SK-N-SH (cell line): ENCODE data around the gene DIO3. TPM values are rescaled to one million over a fixed set of nuclear protein-coding genes. Genes with fewer than 3 reads are reported as not detected.
"Not testable (repeated sequence)": the region's sequence is repeated elsewhere in the genome, so short reads cannot be mapped to it uniquely, and the experiment has no call there.

Experiments used
- CTCF ChIA-PET: fragments of 300-600, 350-600 bp; formaldehyde crosslinking; extraction: SDS; loops from one replicate; lab custom pipeline; 2021; lab: Yijun Ruan, JAX
- POLR2A ChIA-PET: fragments of 350-600 bp; sonication (Branson Sonifier 250); formaldehyde crosslinking; extraction: SDS; loops from one replicate; lab custom pipeline; 2020; ENCODE audit warnings: antibody characterized with exemption, inconsistent platforms; lab: Yijun Ruan, JAX
- DNase-seq: peaks from one replicate; pipeline ENCODE4 v3.0.0; 2012
- H2AFZ ChIP-seq: fragments of 200-600 bp; sonication (generic); 2 replicates; pipeline ENCODE4 v1.8.1; 2016; ENCODE audit warnings: antibody characterized with exemption, mild to moderate bottlenecking, low read depth
- H3F3A ChIP-seq: fragments of 200-600 bp; sonication (generic); replicated peaks from 2 replicates; pipeline ENCODE3; 2016; ENCODE audit warnings: antibody characterized with exemption, mild to moderate bottlenecking; ENCODE audit not compliant: insufficient read depth
- H3K27ac ChIP-seq, 2 experiments: fragments of 200-500 bp in 1 of 2; fragments of 200-600 bp in 1 of 2; sonication (Bioruptor generic) in 1 of 2; sonication (generic), shearing (Covaris generic) in 1 of 2; 2 replicates each; pipeline versions ENCODE4 v1.5.1 to v1.6.1; 2014 to 2016; ENCODE audit warnings: low read depth in 2 of 2, inconsistent platforms in 1 of 2, low read length in 1 of 2, mild to moderate bottlenecking in 1 of 2, mixed read lengths in 1 of 2
- H3K27me3 ChIP-seq: fragments of 200-600 bp; sonication (generic), shearing (Covaris generic); 2 replicates; pipeline ENCODE4 v1.6.1; 2016; ENCODE audit warnings: mixed run types; ENCODE audit not compliant: insufficient read depth
- H3K36me3 ChIP-seq, 2 experiments: fragments of 200-500 bp in 1 of 2; fragments of 200-600 bp in 1 of 2; sonication (Bioruptor generic) in 1 of 2; sonication (generic) in 1 of 2; replicated peaks in 1 of 2; 2 replicates each; pipeline versions ENCODE3 to v1.5.1; 2014 to 2016; ENCODE audit warnings: low read length in 1 of 2, mild to moderate bottlenecking in 1 of 2; ENCODE audit not compliant: insufficient read depth in 2 of 2, control insufficient read depth in 1 of 2
- H3K4me1 ChIP-seq, 2 experiments: fragments of 200-500 bp in 1 of 2; fragments of 200-600 bp in 1 of 2; sonication (Bioruptor generic) in 1 of 2; sonication (generic), shearing (Covaris generic) in 1 of 2; 2 replicates each; pipeline versions ENCODE4 v1.5.1 to v1.6.1; 2014 to 2016; ENCODE audit warnings: low read depth in 1 of 2, low read length in 1 of 2, mixed run types in 1 of 2; ENCODE audit not compliant: insufficient read depth in 2 of 2, control insufficient read depth in 1 of 2
- H3K4me2 ChIP-seq: fragments of 200-600 bp; sonication (generic), shearing (Covaris generic); 2 replicates; pipeline ENCODE4 v1.6.1; 2017; ENCODE audit warnings: mixed run types
- H3K4me3 ChIP-seq, 2 experiments: fragments of 200-500 bp in 1 of 2; fragments of 200-600 bp in 1 of 2; sonication (Bioruptor generic) in 1 of 2; sonication (generic), shearing (Covaris generic) in 1 of 2; 2 replicates each; pipeline versions ENCODE4 v1.5.1 to v1.8.1; 2014 to 2016; ENCODE audit warnings: low read depth in 2 of 2, inconsistent platforms in 1 of 2, low read length in 1 of 2, mild to moderate bottlenecking in 1 of 2, mixed read lengths in 1 of 2, moderate library complexity in 1 of 2
- H3K79me2 ChIP-seq: fragments of 200-600 bp; sonication (generic); 2 replicates; pipeline ENCODE4 v1.8.1; 2017; ENCODE audit warnings: mild to moderate bottlenecking; ENCODE audit not compliant: insufficient read depth
- H3K9ac ChIP-seq: fragments of 200-600 bp; sonication (generic); 2 replicates; pipeline ENCODE4 v1.6.1; 2017; ENCODE audit warnings: mixed run types
- H3K9me2 ChIP-seq: fragments of 200-600 bp; sonication (generic); 2 replicates; pipeline ENCODE4 v1.6.1; 2017; ENCODE audit warnings: mixed run types
- H3K9me3 ChIP-seq: fragments of 200-600 bp; sonication (generic); 2 replicates; pipeline ENCODE4 v1.6.1; 2017; ENCODE audit warnings: mixed run types, mild to moderate bottlenecking, moderate library complexity
- H4K20me1 ChIP-seq: fragments of 200-600 bp; sonication (generic); 2 replicates; pipeline ENCODE4 v1.6.1; 2017; ENCODE audit warnings: mild to moderate bottlenecking, mixed run types; ENCODE audit not compliant: insufficient read depth
- EZH2phosphoT487 ChIP-seq: fragments of 200-600 bp; sonication (generic); IDR thresholded peaks from 2 replicates; pipeline ENCODE4 v1.6.1; 2017; ENCODE audit warnings: low read depth, mixed run types, mild to moderate bottlenecking, antibody characterized with exemption, moderate library complexity, borderline replicate concordance
- FOXJ3 ChIP-seq: sonication (generic); formaldehyde crosslinking; IDR thresholded peaks from 2 replicates; pipeline ENCODE4 v1.5.1; 2020; ENCODE audit warnings: mild to moderate bottlenecking, missing genetic modification reagents
- GABPA ChIP-seq: IDR thresholded peaks from 2 replicates; pipeline ENCODE4 v1.4.0; 2012; ENCODE audit warnings: low read depth, mild to moderate bottlenecking
- GATA2 ChIP-seq: sonication (generic); formaldehyde crosslinking; IDR thresholded peaks from 2 replicates; pipeline ENCODE4 v1.5.0; 2020; ENCODE audit warnings: mild to moderate bottlenecking, missing genetic modification reagents
- MEF2A ChIP-seq: IDR thresholded peaks from 2 replicates; pipeline ENCODE4 v1.4.0; 2012; ENCODE audit warnings: low read depth, borderline replicate concordance
- NFIC ChIP-seq: IDR thresholded peaks from 2 replicates; pipeline ENCODE4 v1.4.0; 2012; ENCODE audit warnings: borderline replicate concordance
- POLR2AphosphoS5 ChIP-seq: IDR thresholded peaks from 2 replicates; pipeline ENCODE4 v1.6.1; 2012; ENCODE audit warnings: low read depth, low read length
- RAD21 ChIP-seq: IDR thresholded peaks from 2 replicates; pipeline ENCODE4 v1.6.1; 2012; ENCODE audit warnings: mild to moderate bottlenecking, low read length
- RFX5 ChIP-seq: IDR thresholded peaks from 2 replicates; pipeline ENCODE4 v1.6.1; 2012; ENCODE audit warnings: mild to moderate bottlenecking, improper control_type of control experiment, low read length
- SIN3A ChIP-seq: IDR thresholded peaks from 2 replicates; pipeline ENCODE4 v1.6.1; 2012; ENCODE audit warnings: low read depth, mild to moderate bottlenecking, low read length, moderate library complexity, borderline replicate concordance
- TAF1 ChIP-seq: IDR thresholded peaks from 2 replicates; pipeline ENCODE4 v1.6.1; 2012; ENCODE audit warnings: low read depth, mild to moderate bottlenecking, low read length, moderate library complexity, borderline replicate concordance
- TCF12 ChIP-seq: IDR thresholded peaks from 2 replicates; pipeline ENCODE4 v1.4.0; 2012
- TEAD4 ChIP-seq: IDR thresholded peaks from 2 replicates; pipeline ENCODE4 v1.4.0; 2012; ENCODE audit warnings: mild to moderate bottlenecking, borderline replicate concordance; ENCODE audit not compliant: insufficient read depth
- YY1 ChIP-seq: IDR thresholded peaks from 2 replicates; pipeline ENCODE4 v1.4.0; 2012; ENCODE audit warnings: low read depth, mild to moderate bottlenecking
- WGBS: methylation state at CpG from one replicate; pipeline ENCODE4 v1.1.6; 2017; ENCODE audit warnings: low lambda C conversion rate; 5-methylcytosine and 5-hydroxymethylcytosine counted together
- polyA plus RNA-seq, 3 experiments: library from polyadenylated mRNA; depleted of rRNA; stranded (reverse); fragments of >200 nt; gene quantifications; 2 replicates each; pipeline ENCODE4 v1.2.3, GENCODE V29; 2012
- TF ChIP-seq, protein P1 (sequence below): fragments of 150-350 bp; IDR thresholded peaks from 2 replicates; pipeline ENCODE4 v1.6.1; 2017; ENCODE audit warnings: antibody characterized with exemption, low read length, low read depth, borderline replicate concordance
- TF ChIP-seq, protein P2 (sequence below): IDR thresholded peaks from 2 replicates; pipeline ENCODE4 v1.4.0; 2012; ENCODE audit warnings: low read depth, borderline replicate concordance
- TF ChIP-seq, protein P3 (sequence below): IDR thresholded peaks from 2 replicates; pipeline ENCODE4; 2012
- TF ChIP-seq, protein P4 (sequence below): IDR thresholded peaks from 2 replicates; pipeline ENCODE4 v1.4.0; 2012; ENCODE audit warnings: low read depth

DIO3 gene
- polyA plus RNA-seq, 1 of the 3 experiments (the other 2 are of a cell fraction) = not detected

DNA sequence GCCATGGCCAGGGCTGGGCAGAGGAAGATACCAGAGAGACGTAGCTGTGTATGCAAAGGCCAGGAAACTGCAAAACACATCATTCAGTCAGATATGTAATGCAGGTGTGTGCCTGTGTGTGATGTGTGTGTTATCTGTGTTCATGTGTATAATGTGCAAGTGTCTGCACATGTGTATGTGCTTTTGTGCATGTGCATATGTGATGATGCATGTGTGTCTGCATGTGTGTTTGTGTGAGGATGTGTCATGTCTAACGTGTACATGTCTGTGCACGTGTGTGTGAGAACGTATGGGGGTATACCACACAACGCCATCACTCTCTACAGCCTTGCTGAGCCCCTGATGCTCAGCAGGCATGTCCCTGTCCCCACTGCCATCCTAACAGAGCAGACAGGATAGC, 9.7 kb downstream of the DIO3 start:
- Histone ChIP-seq H4K20me1 (no peaks in the 10 kb centered on the region), H3K4me2 (no peak overlapping the region), H3K27me3 (no peaks in the 10 kb centered on the region), H3K4me3 (no peak overlapping the region), H3K9me3 (no peaks in the 10 kb centered on the region), H3F3A (no peaks in the 10 kb centered on the region), H3K4me1 (no peaks in the 10 kb centered on the region), H3K9me2 (no peaks in the 10 kb centered on the region), H2AFZ (no peak overlapping the region), H3K79me2 (no peaks in the 10 kb centered on the region), H3K27ac (no peak overlapping the region), H3K36me3 (no peaks in the 10 kb centered on the region), H3K9ac (no peak overlapping the region)
- TF ChIP-seq, protein P1, sequence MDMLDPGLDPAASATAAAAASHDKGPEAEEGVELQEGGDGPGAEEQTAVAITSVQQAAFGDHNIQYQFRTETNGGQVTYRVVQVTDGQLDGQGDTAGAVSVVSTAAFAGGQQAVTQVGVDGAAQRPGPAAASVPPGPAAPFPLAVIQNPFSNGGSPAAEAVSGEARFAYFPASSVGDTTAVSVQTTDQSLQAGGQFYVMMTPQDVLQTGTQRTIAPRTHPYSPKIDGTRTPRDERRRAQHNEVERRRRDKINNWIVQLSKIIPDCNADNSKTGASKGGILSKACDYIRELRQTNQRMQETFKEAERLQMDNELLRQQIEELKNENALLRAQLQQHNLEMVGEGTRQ = no peak
- no peak for TF ChIP-seq RAD21
- no peak for TF ChIP-seq GABPA
- TF ChIP-seq TCF12 = no peak
- TF ChIP-seq FOXJ3 (CRISPR knock-in tag) = no peak
- TF ChIP-seq SIN3A = no peak
- no peak for TF ChIP-seq GATA2
- 43% methylated on average over 3 of the region's 5 CpGs for WGBS
- ChIA-PET POLR2A (no interaction called here), CTCF (interaction anchor here (0.6 to 1.5 kb wide), 3 partner anchors 9 to 13 kb away, joined by 3 to 4 read pairs (median 3); no protein-coding TSS in a partner anchor)
- no peak for DNase-seq

DNA sequence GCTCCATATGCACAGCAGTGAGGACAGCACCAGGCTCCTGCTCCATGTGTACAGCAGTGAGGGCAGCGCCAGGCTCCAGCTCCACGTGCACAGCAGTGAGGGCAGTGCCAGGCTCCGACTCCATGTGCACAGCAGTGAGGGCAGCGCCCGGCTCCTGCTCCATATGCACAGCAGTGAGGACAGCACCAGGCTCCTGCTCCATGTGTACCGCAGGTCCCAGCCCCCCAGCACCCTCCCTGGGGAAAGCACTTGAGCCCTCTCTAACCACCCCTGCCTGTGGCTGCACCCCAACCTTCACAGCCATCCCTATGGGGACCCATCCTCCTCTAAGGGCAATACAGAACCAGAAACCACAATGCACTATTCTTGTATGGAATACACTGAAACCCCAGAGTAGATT, 11.2 kb downstream of the DIO3 start:
- H3K9me2 ChIP-seq, H4K20me1 ChIP-seq, H3K4me3 ChIP-seq, H2AFZ ChIP-seq, H3K9me3 ChIP-seq, H3K4me2 ChIP-seq, CTCF ChIA-PET, H3K27ac ChIP-seq, DNase-seq, H3F3A ChIP-seq, POLR2A ChIA-PET, H3K36me3 ChIP-seq, H3K79me2 ChIP-seq, H3K4me1 ChIP-seq, H3K9ac ChIP-seq, H3K27me3 ChIP-seq: not testable (repeated sequence)
- WGBS = 20% methylated on average over 1 of the region's 6 CpGs

DNA sequence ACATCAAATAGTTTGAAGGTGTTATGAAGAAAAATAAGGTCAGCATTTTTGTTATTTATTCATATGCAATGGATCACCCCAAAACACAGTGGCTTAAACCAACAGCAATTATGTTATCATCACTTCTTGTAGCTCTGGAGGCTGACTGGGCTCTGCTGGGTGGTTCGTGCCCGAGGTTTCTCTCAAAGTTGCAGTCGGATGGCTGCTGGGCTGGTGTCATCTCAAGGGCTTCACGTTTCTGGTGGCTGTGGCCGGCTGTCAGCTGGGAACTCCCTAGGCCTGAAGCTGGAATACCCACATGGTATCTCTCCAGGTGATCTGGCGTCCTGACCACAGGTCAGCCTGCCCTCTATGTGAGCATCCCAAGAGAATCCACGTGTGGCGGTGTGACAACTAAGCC, 12.0 kb downstream of the DIO3 start:
- H3K4me1 ChIP-seq = no peaks in the 10 kb centered on the region
- H3K9me3 ChIP-seq = no peaks in the 10 kb centered on the region
- no peak for DNase-seq
- ChIA-PET POLR2A (no interaction called here), CTCF (no interaction called here)
- TF ChIP-seq TEAD4 (no peak), TAF1 (no peak), TCF12 (no peak), YY1 (no peak), EZH2phosphoT487 (no peak), RFX5 (no peak), NFIC (no peak), MEF2A (no peak), SIN3A (no peak), POLR2AphosphoS5 (no peak)
- TF ChIP-seq, protein P2, sequence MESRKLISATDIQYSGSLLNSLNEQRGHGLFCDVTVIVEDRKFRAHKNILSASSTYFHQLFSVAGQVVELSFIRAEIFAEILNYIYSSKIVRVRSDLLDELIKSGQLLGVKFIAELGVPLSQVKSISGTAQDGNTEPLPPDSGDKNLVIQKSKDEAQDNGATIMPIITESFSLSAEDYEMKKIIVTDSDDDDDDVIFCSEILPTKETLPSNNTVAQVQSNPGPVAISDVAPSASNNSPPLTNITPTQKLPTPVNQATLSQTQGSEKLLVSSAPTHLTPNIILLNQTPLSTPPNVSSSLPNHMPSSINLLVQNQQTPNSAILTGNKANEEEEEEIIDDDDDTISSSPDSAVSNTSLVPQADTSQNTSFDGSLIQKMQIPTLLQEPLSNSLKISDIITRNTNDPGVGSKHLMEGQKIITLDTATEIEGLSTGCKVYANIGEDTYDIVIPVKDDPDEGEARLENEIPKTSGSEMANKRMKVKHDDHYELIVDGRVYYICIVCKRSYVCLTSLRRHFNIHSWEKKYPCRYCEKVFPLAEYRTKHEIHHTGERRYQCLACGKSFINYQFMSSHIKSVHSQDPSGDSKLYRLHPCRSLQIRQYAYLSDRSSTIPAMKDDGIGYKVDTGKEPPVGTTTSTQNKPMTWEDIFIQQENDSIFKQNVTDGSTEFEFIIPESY = no peak
- TF ChIP-seq, protein P3, sequence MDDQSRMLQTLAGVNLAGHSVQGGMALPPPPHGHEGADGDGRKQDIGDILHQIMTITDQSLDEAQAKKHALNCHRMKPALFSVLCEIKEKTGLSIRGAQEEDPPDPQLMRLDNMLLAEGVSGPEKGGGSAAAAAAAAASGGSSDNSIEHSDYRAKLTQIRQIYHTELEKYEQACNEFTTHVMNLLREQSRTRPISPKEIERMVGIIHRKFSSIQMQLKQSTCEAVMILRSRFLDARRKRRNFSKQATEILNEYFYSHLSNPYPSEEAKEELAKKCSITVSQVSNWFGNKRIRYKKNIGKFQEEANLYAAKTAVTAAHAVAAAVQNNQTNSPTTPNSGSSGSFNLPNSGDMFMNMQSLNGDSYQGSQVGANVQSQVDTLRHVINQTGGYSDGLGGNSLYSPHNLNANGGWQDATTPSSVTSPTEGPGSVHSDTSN = no peak
- TF ChIP-seq, protein P4, sequence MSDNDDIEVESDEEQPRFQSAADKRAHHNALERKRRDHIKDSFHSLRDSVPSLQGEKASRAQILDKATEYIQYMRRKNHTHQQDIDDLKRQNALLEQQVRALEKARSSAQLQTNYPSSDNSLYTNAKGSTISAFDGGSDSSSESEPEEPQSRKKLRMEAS = no peak
- H3K4me2 ChIP-seq = no peak overlapping the region
- no peak overlapping the region for H3K27ac ChIP-seq
- H3K36me3 ChIP-seq = no peaks in the 10 kb centered on the region
- H3K27me3 ChIP-seq = no peaks in the 10 kb centered on the region
- no peaks in the 10 kb centered on the region for H4K20me1 ChIP-seq
- no peak overlapping the region for H2AFZ ChIP-seq
- no peak overlapping the region for H3K9ac ChIP-seq
- H3K4me3 ChIP-seq = no peak overlapping the region
- H3K9me2 ChIP-seq = no peaks in the 10 kb centered on the region
- 50% methylated on average over 8 of the region's 8 CpGs for WGBS
- no peaks in the 10 kb centered on the region for H3K79me2 ChIP-seq
- no peaks in the 10 kb centered on the region for H3F3A ChIP-seq
